Measurements from ENCODE around the gene NECTIN2.

DNA sequence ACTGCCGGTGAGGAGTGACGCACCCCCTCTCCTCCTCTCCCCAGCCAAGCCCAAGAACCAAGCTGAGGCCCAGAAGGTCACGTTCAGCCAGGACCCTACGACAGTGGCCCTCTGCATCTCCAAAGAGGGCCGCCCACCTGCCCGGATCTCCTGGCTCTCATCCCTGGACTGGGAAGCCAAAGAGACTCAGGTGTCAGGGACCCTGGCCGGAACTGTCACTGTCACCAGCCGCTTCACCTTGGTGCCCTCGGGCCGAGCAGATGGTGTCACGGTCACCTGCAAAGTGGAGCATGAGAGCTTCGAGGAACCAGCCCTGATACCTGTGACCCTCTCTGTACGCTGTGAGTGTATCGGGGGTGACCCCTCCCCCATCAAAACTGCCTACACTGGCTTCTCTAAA, 25.7 kb downstream of the NECTIN2 start:
- no peak for TF ChIP-seq POLR2A (IDR thresholded peaks at IDR 0.05)
- no peak for TF ChIP-seq CTCF (IDR thresholded peaks at IDR 0.05 in 8 of 11, conservative IDR thresholded peaks at IDR 0.05 in 3 of 11)
- peak in 1 of 3 donors; percentile 40 for TF ChIP-seq POLR2AphosphoS5 (IDR thresholded peaks at IDR 0.05)

Data from spleen (tissue), 7 donors.